ENCODE data around the gene BICC1. TPM values are rescaled to one million over a fixed set of nuclear protein-coding genes. Genes with fewer than 3 reads are reported as not detected.

BICC1 gene
- total and polyA plus RNA-seq, 10 donors, result 0.86 to 5.4 (median 3.5) TPM

DNA sequence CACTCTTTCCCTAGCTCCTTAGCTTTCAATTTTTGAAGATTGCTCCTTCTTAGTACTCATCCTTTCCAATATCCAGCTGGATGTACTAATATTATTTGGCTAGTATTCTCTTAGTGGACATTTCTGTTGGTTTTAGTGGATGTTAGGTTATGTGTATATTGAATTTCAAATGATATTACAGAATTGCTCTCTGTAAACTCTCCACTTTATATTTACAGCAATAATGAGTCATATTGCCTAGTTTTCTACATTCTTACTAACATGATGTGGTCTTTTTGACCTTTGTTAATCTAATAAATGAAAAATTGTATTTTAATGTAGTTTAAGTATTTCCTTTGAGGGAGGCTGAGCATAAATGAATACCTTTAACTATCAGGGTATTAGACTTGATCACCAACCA lies 69.4 kb downstream of the BICC1 start:
- H3K36me3 ChIP-seq, result no peaks in the 10 kb centered on the region
- no peak for DNase-seq
- no peak overlapping the region for H3K4me3 ChIP-seq
- peaks cover 0 to 5% (median 0%) of the 10 kb centered on the region in 8 donors for H3K9me3 ChIP-seq
- H3K27me3 ChIP-seq (replicated peaks in 1 of 7), result no peaks in the 10 kb centered on the region
- no peak overlapping the region for H3K27ac ChIP-seq
- H3K4me1 ChIP-seq, result peaks cover 0 to 13% (median 7%) of the 10 kb centered on the region in 6 donors
- TF ChIP-seq POLR2AphosphoS5 (IDR thresholded peaks at IDR 0.05) (no peak), POLR2A (IDR thresholded peaks at IDR 0.05) (no peak)
- TF ChIP-seq, protein P1, sequence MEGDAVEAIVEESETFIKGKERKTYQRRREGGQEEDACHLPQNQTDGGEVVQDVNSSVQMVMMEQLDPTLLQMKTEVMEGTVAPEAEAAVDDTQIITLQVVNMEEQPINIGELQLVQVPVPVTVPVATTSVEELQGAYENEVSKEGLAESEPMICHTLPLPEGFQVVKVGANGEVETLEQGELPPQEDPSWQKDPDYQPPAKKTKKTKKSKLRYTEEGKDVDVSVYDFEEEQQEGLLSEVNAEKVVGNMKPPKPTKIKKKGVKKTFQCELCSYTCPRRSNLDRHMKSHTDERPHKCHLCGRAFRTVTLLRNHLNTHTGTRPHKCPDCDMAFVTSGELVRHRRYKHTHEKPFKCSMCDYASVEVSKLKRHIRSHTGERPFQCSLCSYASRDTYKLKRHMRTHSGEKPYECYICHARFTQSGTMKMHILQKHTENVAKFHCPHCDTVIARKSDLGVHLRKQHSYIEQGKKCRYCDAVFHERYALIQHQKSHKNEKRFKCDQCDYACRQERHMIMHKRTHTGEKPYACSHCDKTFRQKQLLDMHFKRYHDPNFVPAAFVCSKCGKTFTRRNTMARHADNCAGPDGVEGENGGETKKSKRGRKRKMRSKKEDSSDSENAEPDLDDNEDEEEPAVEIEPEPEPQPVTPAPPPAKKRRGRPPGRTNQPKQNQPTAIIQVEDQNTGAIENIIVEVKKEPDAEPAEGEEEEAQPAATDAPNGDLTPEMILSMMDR (IDR thresholded peaks at IDR 0.05 in 8 of 11, conservative IDR thresholded peaks at IDR 0.05 in 3 of 11), result no peak
- intact Hi-C loops (cut with DNase I; ENCODE audit: low total_unique reads), result no loop called here

DNA sequence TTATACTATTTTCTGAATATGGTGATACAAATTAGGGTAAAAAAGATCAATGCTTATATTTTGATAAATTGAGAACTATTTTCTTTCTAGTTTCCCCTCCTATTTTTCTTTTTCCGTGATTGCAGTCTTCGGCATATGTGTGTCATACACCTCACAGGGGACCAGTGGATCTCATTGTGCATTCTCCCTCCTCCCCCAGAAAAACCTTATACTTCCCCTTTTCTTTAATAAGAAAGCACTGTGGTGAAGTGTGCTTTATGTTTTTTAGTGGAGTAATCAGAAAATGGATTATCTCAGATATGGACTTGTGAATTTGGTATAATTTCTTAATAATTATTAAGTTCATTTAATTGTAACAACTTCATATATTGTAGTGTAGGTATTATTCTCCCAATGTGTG lies 72.8 kb downstream of the BICC1 start:
- no peak for DNase-seq
- 42 to 68% (median 51%) methylated on average over 2 of the region's 2 CpGs for WGBS, 5 donors

DNA sequence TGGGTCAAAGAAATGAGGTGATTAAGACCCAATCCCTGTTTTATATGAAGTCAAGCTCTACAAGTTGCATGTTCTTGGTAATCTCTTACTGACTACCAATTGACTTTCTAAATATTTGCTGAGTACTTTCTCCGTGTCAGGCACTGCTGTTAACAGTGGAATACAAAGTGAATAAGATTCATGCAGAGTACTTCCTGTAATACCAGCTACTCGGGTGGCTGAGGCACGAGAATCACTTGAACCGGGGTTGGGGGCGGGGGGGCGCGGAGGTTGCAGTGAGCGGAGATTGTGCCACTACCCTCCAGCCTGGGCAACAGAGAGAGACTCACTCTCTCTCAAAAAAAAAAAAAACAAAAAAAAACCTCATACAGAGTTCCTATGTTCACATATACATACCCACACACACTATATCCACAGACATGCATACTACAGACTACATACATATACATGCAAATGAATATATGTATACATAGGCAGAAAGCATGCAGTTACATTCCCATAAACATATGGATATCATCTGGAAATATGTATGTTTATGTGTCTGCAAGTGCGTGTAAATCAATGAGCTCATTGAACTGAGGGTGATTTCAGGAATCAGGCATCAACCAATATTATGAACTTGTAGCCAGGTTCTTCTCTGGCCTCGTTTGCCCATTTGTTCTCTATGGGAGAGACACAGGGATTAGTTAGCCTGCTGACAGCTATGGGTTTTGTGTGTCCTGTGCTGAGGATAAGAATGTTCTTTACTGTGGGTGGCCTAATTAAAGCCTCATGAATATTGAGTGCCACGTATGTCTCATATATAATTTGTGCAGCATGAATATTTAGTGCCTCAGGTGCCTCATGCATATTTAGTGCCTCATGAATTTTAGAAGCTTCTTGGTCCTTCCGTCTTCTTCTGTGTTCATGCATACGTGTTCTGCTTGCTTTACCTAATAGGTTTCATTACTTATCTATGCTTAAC lies 73.9 kb downstream of the BICC1 start:
- intact Hi-C loops (cut with DNase I; ENCODE audit: low total_unique reads), result no loop called here
- peaks cover 0 to 15% (median 5%) of the 10 kb centered on the region in 6 donors for H3K4me1 ChIP-seq
- WGBS, 5 donors, result 60 to 77% (median 65%) methylated on average over 13 of the region's 13 CpGs
- no peak overlapping the region for H3K27ac ChIP-seq
- DNase-seq, result no peak
- no peaks in the 10 kb centered on the region for H3K27me3 ChIP-seq (replicated peaks in 1 of 7)
- TF ChIP-seq, protein P1 (IDR thresholded peaks at IDR 0.05 in 8 of 11, conservative IDR thresholded peaks at IDR 0.05 in 3 of 11), result no peak
- TF ChIP-seq POLR2AphosphoS5 (IDR thresholded peaks at IDR 0.05), result no peak
- no peak for TF ChIP-seq POLR2A (IDR thresholded peaks at IDR 0.05)
- no peaks in the 10 kb centered on the region for H3K36me3 ChIP-seq
- H3K9me3 ChIP-seq, result peaks cover 0 to 5% (median 0%) of the 10 kb centered on the region in 8 donors
- H3K4me3 ChIP-seq, result no peak overlapping the region

More for the DNA sequence above, 72.8 kb downstream of the BICC1 start:
- Histone ChIP-seq H3K9me3 (peaks cover 0 to 5% (median 0%) of the 10 kb centered on the region in 8 donors), H3K27ac (no peak overlapping the region), H3K27me3 (replicated peaks in 1 of 7) (no peaks in the 10 kb centered on the region), H3K36me3 (no peaks in the 10 kb centered on the region), H3K4me3 (no peak overlapping the region), H3K4me1 (peaks cover 0 to 5% (median under 1%) of the 10 kb centered on the region in 6 donors)
- no peak for TF ChIP-seq POLR2A (IDR thresholded peaks at IDR 0.05)
- TF ChIP-seq, protein P1 (IDR thresholded peaks at IDR 0.05 in 8 of 11, conservative IDR thresholded peaks at IDR 0.05 in 3 of 11), result no peak
- TF ChIP-seq POLR2AphosphoS5 (IDR thresholded peaks at IDR 0.05), result no peak
- intact Hi-C loops (cut with DNase I; ENCODE audit: low total_unique reads), result no loop called here

DNA sequence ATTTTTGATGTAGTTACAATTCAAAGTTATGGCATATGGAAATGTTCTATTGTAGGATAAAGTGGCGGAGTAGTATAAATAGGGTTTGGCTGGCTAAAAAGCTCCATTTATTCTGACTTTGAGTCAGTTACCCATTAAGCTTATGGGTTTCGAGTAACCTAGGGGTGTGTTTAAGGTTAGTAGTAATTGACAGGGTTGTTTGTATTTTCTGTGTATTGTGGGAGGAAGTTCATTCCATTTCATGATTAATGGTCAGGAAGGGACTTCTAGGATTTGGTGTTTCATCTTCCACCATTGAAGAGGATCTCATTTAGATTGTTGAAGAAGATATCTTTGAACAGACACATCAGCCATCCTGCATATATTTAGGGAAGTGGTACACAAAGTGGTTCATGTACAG lies 75.0 kb downstream of the BICC1 start:
- Histone ChIP-seq H3K4me1 (peaks cover 0 to 17% (median 5%) of the 10 kb centered on the region in 6 donors), H3K4me3 (no peak overlapping the region), H3K36me3 (no peaks in the 10 kb centered on the region), H3K27me3 (replicated peaks in 1 of 7) (no peaks in the 10 kb centered on the region), H3K9me3 (peaks cover 0 to 3% (median 0%) of the 10 kb centered on the region in 8 donors), H3K27ac (no peak overlapping the region)
- intact Hi-C loops (cut with DNase I; ENCODE audit: low total_unique reads), result no loop called here
- 79 to 89% (median 84%) methylated on average over 2 of the region's 2 CpGs for WGBS, 5 donors
- no peak for TF ChIP-seq POLR2A (IDR thresholded peaks at IDR 0.05)
- TF ChIP-seq, protein P1 (IDR thresholded peaks at IDR 0.05 in 8 of 11, conservative IDR thresholded peaks at IDR 0.05 in 3 of 11), result no peak
- no peak for TF ChIP-seq POLR2AphosphoS5 (IDR thresholded peaks at IDR 0.05)
- no peak for DNase-seq

Data from spleen (tissue), 11 donors.